Midbrain (tissue), 1 donor: ENCODE results near the gene SLC13A5.
"Not testable (repeated sequence)": the region's sequence is repeated elsewhere in the genome, so short reads cannot be mapped to it uniquely, and the experiment has no call there.

Experiments used
- DNase-seq: peaks from one replicate; lab custom pipeline; 2025; lab: John Stamatoyannopoulos, UW

SLC13A5 gene

DNA sequence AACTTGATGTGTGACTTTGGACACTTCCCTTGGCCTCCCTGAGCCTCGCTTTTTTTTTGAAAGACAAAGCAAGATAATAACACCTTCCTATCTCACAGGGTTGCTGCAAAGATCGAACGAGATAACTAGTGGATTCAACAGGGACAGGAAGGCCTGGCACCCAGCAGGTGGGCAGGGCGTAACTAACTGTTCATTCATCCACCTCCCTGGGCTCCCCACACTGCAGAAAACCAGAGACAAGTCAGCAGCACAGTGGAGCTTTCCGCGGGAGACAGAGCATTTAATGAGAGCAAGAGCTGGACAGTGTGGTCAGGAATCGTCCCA, 28.7 kb downstream of the SLC13A5 start:
- DNase-seq: no peak

DNA sequence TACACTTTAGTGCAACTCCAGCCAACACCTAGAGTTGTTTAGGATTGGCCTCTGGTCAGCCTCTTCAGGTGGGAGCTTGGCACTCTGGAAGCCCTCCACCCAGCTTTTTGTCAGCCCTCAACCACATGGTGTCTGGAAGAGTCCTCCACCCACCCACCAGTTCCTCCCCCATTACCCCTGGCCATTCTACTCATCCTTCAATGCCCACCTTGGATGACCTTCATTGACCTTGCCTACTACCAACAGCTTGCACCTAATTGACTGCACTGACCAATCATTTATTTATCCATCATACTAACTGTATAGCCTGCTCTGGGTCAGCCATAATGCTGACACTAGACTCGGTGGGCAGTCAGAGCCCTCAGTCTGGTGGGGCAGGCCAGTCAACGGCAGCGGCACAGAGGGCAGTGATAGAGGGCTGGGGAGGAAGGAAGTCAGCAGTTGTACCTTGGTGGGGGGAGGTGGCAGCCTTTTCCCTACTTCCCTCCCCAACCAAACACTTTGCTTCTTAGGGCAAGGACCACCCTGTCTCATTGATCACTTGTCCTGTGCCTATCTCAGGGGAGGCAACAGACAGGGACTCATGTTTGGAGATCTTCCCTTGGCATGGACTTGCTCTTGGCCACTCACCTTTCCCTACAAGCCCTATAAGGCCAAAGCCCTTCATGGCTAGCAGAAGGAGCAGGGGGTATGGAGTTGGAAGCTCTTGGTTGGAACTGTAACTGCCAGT, 29.3 kb downstream of the SLC13A5 start:
- DNase-seq: no peak

DNA sequence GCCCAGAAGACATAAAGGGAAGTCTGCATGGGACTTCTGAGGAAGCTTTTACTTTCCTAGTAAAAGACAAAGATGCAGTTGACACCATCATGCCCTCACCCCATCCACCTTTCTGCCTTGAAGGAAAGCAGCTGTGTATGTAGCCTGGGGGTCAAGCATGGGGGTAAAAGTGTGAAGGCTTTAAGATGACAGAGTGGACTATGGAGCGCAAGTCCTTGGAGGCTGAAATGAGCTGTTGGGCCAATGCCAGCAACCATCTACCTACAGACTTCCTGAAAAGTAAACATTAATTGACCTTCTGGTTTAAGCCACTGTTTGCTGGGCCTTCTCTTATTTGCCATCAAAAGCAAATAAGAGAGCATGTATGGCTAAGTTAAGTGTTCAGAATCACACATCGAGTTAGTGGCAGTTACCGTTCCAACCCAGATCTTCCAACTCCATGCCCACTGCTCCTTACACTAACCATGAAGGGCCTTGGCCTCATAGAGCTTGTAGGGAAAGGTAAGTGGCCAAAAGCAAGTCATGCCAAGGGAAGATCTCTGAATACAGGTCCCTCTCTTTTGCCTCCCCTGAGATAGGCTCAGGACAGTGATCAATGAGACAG, 30.0 kb downstream of the SLC13A5 start:
- no peak for DNase-seq

- no peak for DNase-seq
These were observed 30.8 kb downstream of the SLC13A5 start for GRCh38 chr17:6682339-6682738.

DNA sequence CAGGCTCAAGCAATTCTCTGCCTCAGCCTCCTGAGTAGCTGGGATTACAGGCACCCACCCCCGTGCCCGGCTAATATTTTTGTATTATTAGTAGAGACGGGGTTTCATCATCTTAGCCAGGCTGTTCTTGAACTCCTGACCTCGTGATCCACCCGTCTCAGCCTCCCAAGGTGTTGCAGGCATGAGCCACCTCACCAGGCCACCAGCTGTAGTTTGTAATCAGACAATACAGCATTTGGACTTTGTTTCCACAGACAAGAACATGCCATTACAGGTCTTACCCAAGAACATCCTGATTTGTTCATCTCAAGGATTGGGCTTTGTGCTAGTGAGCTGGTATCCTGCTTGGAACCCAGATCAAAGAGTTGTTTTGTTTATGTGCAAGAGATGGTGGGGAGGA, 31.5 kb downstream of the SLC13A5 start:
- DNase-seq: no peak

- no peak for DNase-seq
These were observed 32.0 kb downstream of the SLC13A5 start for GRCh38 chr17:6681176-6681575.

- no peak for DNase-seq
These were observed 33.9 kb downstream of the SLC13A5 start for GRCh38 chr17:6679241-6679640.

- DNase-seq: no peak
These were observed 35.2 kb downstream of the SLC13A5 start for GRCh38 chr17:6677946-6678345.

GRCh38 chr17:6677158-6677831, 35.9 kb downstream of the SLC13A5 start:
- no peak for DNase-seq

DNA sequence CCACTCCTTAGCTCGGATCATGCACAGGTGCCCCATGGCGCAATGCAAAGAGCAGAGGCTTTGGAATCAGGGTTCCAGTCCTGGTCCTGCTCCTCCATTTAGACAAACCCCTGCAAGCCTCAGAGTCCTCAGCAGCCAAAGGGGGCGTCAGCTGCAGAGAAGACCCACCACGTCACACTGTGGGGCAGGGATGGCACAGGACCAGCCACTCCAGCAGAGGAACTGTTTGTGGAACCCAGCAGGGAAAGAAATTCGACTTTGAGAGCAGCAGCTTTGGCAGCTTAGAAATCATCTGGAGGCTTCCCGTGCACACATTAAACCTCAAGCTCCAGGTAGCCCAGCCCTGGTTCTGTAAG, 36.4 kb downstream of the SLC13A5 start:
- DNase-seq: no peak

DNA sequence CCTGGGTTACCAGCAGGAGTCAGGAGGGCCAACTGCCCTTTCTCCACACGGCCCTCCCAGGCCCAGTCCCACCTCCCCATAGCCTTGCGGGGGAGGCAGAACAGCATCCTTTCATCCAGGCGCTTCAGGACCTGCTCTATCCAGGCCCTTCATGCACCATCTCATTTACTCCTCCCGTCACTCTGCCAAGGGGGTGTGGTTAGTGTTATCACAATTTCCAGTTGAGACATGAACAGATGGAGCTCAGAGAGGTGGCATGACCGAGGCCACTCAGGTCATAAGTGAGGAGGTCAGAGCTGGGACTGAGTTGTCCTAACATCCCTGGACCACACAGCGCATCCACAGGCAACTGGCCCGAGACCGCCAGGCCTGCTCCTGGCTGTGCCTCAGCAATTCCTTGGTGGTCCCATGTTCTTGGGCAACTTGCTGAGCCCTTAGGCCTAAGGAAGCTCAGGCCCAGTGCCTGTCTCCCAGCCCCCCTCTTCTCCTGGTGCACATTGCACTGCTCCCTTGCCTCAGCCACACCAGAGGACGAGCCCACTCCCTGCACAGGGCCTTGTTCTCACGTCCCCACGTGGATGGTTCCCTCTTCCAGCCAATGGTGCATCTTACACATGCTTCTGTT, 37.9 kb downstream of the SLC13A5 start:
- DNase-seq: no peak

GRCh38 chr17:6674586-6674985, 38.6 kb downstream of the SLC13A5 start:
- DNase-seq: no peak

DNA sequence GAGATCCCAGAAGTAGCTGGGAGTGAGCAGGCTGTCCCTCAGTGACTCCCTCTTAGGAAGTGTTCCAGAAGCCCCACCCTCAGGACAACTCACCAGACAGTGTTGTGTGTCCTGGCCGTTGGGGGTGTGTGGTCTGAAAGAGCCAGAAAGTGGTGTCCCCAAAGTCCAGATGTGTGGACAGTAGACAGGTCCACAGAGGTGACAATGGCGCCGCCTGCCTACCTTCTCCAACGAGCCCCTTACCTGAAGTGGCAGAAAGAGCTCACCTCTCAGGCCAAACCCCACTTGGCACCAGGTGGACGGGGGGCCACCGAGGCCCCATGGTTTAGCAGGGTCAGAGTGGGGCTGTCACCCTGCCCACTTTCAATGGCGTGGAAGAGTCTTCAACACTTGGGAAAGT, 41.7 kb downstream of the SLC13A5 start:
- no peak for DNase-seq

- DNase-seq: no peak
These were observed 42.2 kb downstream of the SLC13A5 start for GRCh38 chr17:6670999-6671398.

DNA sequence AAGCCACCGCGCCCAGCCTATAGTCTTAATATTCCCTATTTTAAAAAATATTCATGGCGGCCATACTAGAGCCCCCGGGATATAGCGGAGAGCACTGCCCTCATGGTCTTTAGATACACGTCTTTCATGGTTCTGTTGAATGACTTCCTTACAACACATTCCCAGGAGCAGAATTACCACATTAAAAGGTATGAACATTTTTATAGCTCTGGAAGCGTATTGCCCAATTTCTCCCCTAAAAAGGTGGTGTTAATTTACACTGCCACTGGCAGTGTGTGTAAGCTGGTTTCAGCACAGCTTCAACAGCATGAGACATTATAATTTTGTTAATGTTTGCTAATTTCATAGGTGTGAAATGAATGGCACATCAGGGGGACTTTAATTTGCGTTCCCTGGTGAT, 42.6 kb downstream of the SLC13A5 start:
- DNase-seq: no peak

DNA sequence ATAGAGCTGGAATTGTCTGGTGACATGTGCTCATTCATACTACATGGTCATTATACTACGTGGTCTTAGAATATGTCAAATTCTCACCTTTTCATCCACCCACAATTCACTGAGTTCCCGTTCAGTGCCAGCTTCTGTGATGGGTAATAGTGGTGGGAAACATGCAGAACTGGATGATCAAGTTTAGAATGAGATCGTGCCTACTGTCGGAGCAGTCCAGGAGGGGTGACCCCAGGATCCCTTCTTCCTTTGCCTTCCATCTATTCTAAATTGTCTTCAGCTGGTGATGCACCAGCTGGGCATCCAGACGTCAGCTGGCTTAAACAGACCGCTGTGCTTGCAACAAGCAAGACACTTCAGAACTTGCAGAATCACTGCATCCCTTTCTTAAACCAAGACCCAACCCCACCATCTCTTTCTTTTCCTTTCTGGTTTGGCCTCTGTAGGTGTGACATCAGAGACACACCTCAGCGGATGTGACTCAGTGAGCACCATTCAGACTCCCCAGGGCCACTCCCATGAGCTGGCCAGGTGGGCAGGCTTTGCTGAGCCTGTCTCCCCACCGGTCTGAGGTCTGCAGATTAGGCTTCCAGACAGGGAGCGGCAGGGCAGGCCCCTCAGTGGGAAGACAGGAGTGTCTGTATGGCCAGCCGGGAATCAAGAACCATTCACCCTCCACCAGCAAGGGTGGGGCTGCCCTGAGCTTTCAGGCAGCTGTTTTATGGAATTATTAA, 43.5 kb downstream of the SLC13A5 start:
- no peak for DNase-seq

- no peak for DNase-seq
These were observed 44.3 kb downstream of the SLC13A5 start for GRCh38 chr17:6668727-6669425.

- DNase-seq: no peak
These were observed 45.0 kb downstream of the SLC13A5 start for GRCh38 chr17:6668219-6668618.

GRCh38 chr17:6667516-6667915, 45.7 kb downstream of the SLC13A5 start:
- DNase-seq: no peak

- no peak for DNase-seq
These were observed 46.6 kb downstream of the SLC13A5 start for GRCh38 chr17:6666557-6666956.

- DNase-seq: peak; percentile 79
These were observed 47.1 kb downstream of the SLC13A5 start for GRCh38 chr17:6666077-6666521.

DNA sequence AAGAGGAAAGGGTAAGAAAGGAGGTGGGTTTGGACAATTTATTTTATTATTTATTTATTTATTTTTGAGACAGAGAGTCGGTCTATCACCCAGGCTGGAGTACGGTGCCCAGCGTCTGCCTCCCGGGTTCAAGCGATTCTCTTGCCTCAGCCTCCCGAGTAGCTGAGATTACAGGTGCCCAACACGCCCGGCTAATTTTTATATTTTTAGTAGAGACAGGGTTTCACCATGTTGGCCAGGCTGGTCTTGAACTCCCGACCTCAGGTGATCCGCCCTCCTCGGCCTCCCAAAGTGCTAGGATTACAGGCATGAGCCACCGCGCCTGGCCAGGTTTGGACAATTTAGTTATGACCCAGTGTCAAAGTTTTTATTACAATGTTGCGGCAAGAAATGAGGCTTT, 50.0 kb downstream of the SLC13A5 start:
- DNase-seq: not testable (repeated sequence)
